ENCODE results near the gene P3H2. TPM values are rescaled to one million over a fixed set of nuclear protein-coding genes. Genes with fewer than 3 reads are reported as not detected.

Gene P3H2
- total RNA-seq, 1 donor from 2014 or later: not detected

GRCh38 chr3:190125436-190126068, 4.9 kb upstream of the P3H2 start:
- no peak overlapping the region for H3K4me3 Mint-ChIP-seq
- POLR2A ChIA-PET: no interaction called here
- CTCF ChIA-PET: no interaction called here
- intact Hi-C loops (cut with micrococcal nuclease): no loop called here
- H3K36me3 Mint-ChIP-seq (ENCODE audit: low read depth): no peaks in the 10 kb centered on the region
- ATAC-seq (ENCODE audit: low read depth): no peak
- no peak overlapping the region for H3K27ac Mint-ChIP-seq
- DNase-seq: no peak
- no peaks in the 10 kb centered on the region for H3K9me3 Mint-ChIP-seq
- H3K27me3 Mint-ChIP-seq: peaks cover 18% of the 10 kb centered on the region
- H3K4me1 Mint-ChIP-seq: no peaks in the 10 kb centered on the region
- no peak for TF ChIP-seq CTCF (IDR thresholded peaks at IDR 0.05)

GRCh38 chr3:190124067-190124466, 3.4 kb upstream of the P3H2 start:
- Mint-ChIP-seq H3K36me3 (ENCODE audit: low read depth) (no peaks in the 10 kb centered on the region), H3K4me3 (no peak overlapping the region), H3K9me3 (no peaks in the 10 kb centered on the region), H3K27me3 (peaks cover 27% of the 10 kb centered on the region), H3K27ac (no peak overlapping the region), H3K4me1 (peaks cover 6% of the 10 kb centered on the region)
- DNase-seq (no peak), ATAC-seq (ENCODE audit: low read depth) (no peak)
- intact Hi-C loops (cut with micrococcal nuclease): no loop called here
- ChIA-PET POLR2A (no interaction called here), CTCF (no interaction called here)
- no peak for TF ChIP-seq CTCF (IDR thresholded peaks at IDR 0.05)

- ATAC-seq (ENCODE audit: low read depth) (no peak), DNase-seq (no peak)
- no peaks in the 10 kb centered on the region for H3K9me3 Mint-ChIP-seq
- no peak overlapping the region for H3K4me3 Mint-ChIP-seq
- H3K27ac Mint-ChIP-seq: no peak overlapping the region
- no peaks in the 10 kb centered on the region for H3K36me3 Mint-ChIP-seq (ENCODE audit: low read depth)
- intact Hi-C loops (cut with micrococcal nuclease): no loop called here
- ChIA-PET POLR2A (no interaction called here), CTCF (no interaction called here)
- peaks cover 35% of the 10 kb centered on the region for H3K27me3 Mint-ChIP-seq
- peaks cover 6% of the 10 kb centered on the region for H3K4me1 Mint-ChIP-seq
- TF ChIP-seq CTCF (IDR thresholded peaks at IDR 0.05): no peak
Measured at GRCh38 chr3:190122198-190122771, 1.6 kb upstream of the P3H2 start.

GRCh38 chr3:190121383-190121782, 686 bp upstream of the P3H2 start:
- Mint-ChIP-seq H3K4me1 (peaks cover 6% of the 10 kb centered on the region), H3K4me3 (no peak overlapping the region)
- no peak for ATAC-seq (ENCODE audit: low read depth)

GRCh38 chr3:190121061-190121377, 322 bp upstream of the P3H2 start:
- intact Hi-C loops (cut with micrococcal nuclease): no loop called here

More at GRCh38 chr3:190121383-190121782, 686 bp upstream of the P3H2 start:
- no peak for DNase-seq
- H3K27ac Mint-ChIP-seq: no peak overlapping the region
- no peak for TF ChIP-seq CTCF (IDR thresholded peaks at IDR 0.05)
- ChIA-PET POLR2A (no interaction called here), CTCF (no interaction called here)
- intact Hi-C loops (cut with micrococcal nuclease): no loop called here
- no peaks in the 10 kb centered on the region for H3K9me3 Mint-ChIP-seq
- H3K27me3 Mint-ChIP-seq: peaks cover 38% of the 10 kb centered on the region
- no peaks in the 10 kb centered on the region for H3K36me3 Mint-ChIP-seq (ENCODE audit: low read depth)

More at GRCh38 chr3:190121061-190121377, 322 bp upstream of the P3H2 start:
- H3K4me3 Mint-ChIP-seq: no peak overlapping the region
- peaks cover 39% of the 10 kb centered on the region for H3K27me3 Mint-ChIP-seq
- no peaks in the 10 kb centered on the region for H3K36me3 Mint-ChIP-seq (ENCODE audit: low read depth)
- CTCF ChIA-PET: no interaction called here
- DNase-seq: no peak
- H3K9me3 Mint-ChIP-seq: no peaks in the 10 kb centered on the region
- no peak for ATAC-seq (ENCODE audit: low read depth)
- H3K27ac Mint-ChIP-seq: no peak overlapping the region
- no peak for TF ChIP-seq CTCF (IDR thresholded peaks at IDR 0.05)
- H3K4me1 Mint-ChIP-seq: peaks cover 6% of the 10 kb centered on the region
- POLR2A ChIA-PET: no interaction called here
